ENCODE measurements around the gene THSD7A. TPM values are rescaled to one million over a fixed set of nuclear protein-coding genes. Genes with fewer than 3 reads are reported as not detected.

THSD7A gene
- total RNA-seq, 1 donor from 2014 or later = 3.5 TPM

DNA sequence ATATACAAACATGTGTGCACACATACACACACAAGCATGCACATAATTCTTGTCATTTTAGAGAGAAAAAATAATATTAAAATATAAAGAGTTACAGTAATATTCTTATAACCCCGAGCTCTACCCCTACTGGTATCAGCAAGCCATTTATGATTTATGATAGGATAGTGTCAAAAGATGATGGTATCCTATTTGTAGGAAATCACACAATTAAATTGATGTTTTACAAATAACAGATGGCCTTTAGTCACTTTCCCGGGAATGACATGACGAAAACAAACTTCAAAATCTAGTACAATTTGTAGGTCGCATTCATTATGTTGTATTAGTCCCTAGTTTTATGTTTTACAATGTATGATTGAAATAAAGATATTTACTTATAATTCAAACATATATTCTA is 36.8 kb downstream of the THSD7A start:
- Histone ChIP-seq H2AFZ (ENCODE audit: low read depth, low read length) (no peak overlapping the region), H3K4me1 (ENCODE audit: insufficient read depth, low read length) (no peaks in the 10 kb centered on the region), H3K4me2 (ENCODE audit: low read length) (no peak overlapping the region), H3K9ac (ENCODE audit: low read length) (no peak overlapping the region), H3K27me3 (ENCODE audit: insufficient read depth, low read length) (no peaks in the 10 kb centered on the region), H4K20me1 (ENCODE audit: insufficient read depth, low read length) (no peaks in the 10 kb centered on the region), H3K36me3 (ENCODE audit: insufficient read depth, low read length) (no peaks in the 10 kb centered on the region), H3K79me2 (ENCODE audit: insufficient read depth, low read length) (no peaks in the 10 kb centered on the region), H3K27ac (ENCODE audit: low read depth, low read length) (no peak overlapping the region), H3K9me3 (ENCODE audit: insufficient read depth, low read depth, low read length) (no peaks in the 10 kb centered on the region), H3K4me3 (ENCODE audit: insufficient read depth, low read depth, low read length) (no peak overlapping the region)
- TF ChIP-seq EZH2 (IDR thresholded peaks at IDR 0.05; ENCODE audit: insufficient read depth, low read length) (no peak), CTCF (IDR thresholded peaks at IDR 0.05; ENCODE audit: insufficient read depth, low read depth, low read length) (no peak)
- Mint-ChIP-seq H3K36me3 (ENCODE audit: low read depth, unreplicated experiment) (no peaks in the 10 kb centered on the region), H3K27me3 (ENCODE audit: low read depth, unreplicated experiment) (no peaks in the 10 kb centered on the region), H3K4me1 (ENCODE audit: low read depth, unreplicated experiment) (no peaks in the 10 kb centered on the region), H3K9me3 (ENCODE audit: unreplicated experiment) (no peaks in the 10 kb centered on the region), H3K27ac (ENCODE audit: unreplicated experiment) (no peak overlapping the region), H3K4me3 (ENCODE audit: unreplicated experiment) (no peak overlapping the region)
- FAIRE-seq (no peak), DNase-seq (ENCODE audit: low read depth) (no peak)

DNA sequence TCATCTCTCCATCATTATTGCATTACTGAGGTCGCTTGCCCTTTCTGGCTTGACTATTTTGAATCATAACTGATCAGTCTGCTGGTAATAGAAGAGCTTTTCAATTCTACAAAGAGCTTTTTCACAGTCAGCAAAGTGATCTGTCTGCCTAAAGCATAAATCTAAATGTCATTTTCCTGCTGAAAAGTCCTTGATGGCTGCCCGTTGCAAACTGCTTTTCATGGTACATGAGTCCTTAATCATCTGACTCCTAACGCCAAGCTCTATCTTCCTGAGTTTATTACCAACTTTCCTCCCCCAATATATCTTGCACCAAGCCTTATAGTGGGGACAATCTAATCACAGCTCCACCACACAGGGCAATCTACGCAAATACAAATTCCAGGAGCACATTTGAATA is 39.8 kb downstream of the THSD7A start:
- TF ChIP-seq CTCF (IDR thresholded peaks at IDR 0.05; ENCODE audit: insufficient read depth, low read depth, low read length) (no peak), EZH2 (IDR thresholded peaks at IDR 0.05; ENCODE audit: insufficient read depth, low read length) (no peak)
- H3K79me2 ChIP-seq (ENCODE audit: insufficient read depth, low read length) = no peaks in the 10 kb centered on the region

DNA sequence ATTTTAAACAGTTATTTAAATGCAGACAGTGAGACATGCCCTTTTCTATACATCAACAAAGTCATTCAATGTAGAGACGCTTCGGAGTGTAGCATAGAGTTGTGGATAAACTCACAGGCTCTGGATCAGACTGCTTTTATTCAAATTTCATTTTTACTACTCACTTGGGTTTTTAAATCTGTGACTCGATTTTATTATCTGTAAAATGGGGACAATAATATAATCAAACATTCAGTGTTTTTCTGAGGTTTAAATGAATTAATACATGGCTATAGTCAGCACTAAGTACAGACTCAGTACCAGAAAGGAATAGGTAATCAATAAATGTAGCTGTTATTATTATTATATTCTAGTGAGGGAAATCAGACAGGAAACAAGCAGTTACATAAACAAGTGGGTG is 43.4 kb downstream of the THSD7A start:
- no peak overlapping the region for H3K4me3 Mint-ChIP-seq (ENCODE audit: unreplicated experiment)
- H3K36me3 Mint-ChIP-seq (ENCODE audit: low read depth, unreplicated experiment) = no peaks in the 10 kb centered on the region
- no peaks in the 10 kb centered on the region for H3K9me3 Mint-ChIP-seq (ENCODE audit: unreplicated experiment)
- DNase-seq (ENCODE audit: low read depth) (no peak), FAIRE-seq (no peak)
- Histone ChIP-seq H4K20me1 (ENCODE audit: insufficient read depth, low read length) (no peaks in the 10 kb centered on the region), H3K27me3 (ENCODE audit: insufficient read depth, low read length) (no peaks in the 10 kb centered on the region), H3K4me3 (ENCODE audit: insufficient read depth, low read depth, low read length) (no peak overlapping the region), H3K79me2 (ENCODE audit: insufficient read depth, low read length) (no peaks in the 10 kb centered on the region), H3K36me3 (ENCODE audit: insufficient read depth, low read length) (no peaks in the 10 kb centered on the region), H3K4me2 (ENCODE audit: low read length) (no peak overlapping the region), H3K9me3 (ENCODE audit: insufficient read depth, low read depth, low read length) (no peaks in the 10 kb centered on the region), H3K27ac (ENCODE audit: low read depth, low read length) (no peak overlapping the region), H3K4me1 (ENCODE audit: insufficient read depth, low read length) (peaks cover 15% of the 10 kb centered on the region), H3K9ac (ENCODE audit: low read length) (no peak overlapping the region), H2AFZ (ENCODE audit: low read depth, low read length) (no peak overlapping the region)
- no peak overlapping the region for H3K27ac Mint-ChIP-seq (ENCODE audit: unreplicated experiment)
- peaks cover 5% of the 10 kb centered on the region for H3K4me1 Mint-ChIP-seq (ENCODE audit: low read depth, unreplicated experiment)
- no peak for TF ChIP-seq EZH2 (IDR thresholded peaks at IDR 0.05; ENCODE audit: insufficient read depth, low read length)
- TF ChIP-seq CTCF (IDR thresholded peaks at IDR 0.05; ENCODE audit: insufficient read depth, low read depth, low read length) = no peak
- H3K27me3 Mint-ChIP-seq (ENCODE audit: low read depth, unreplicated experiment) = no peaks in the 10 kb centered on the region

More for the DNA sequence above, 39.8 kb downstream of the THSD7A start:
- Histone ChIP-seq H4K20me1 (ENCODE audit: insufficient read depth, low read length) (no peaks in the 10 kb centered on the region), H3K27me3 (ENCODE audit: insufficient read depth, low read length) (no peaks in the 10 kb centered on the region), H3K27ac (ENCODE audit: low read depth, low read length) (no peak overlapping the region), H3K4me1 (ENCODE audit: insufficient read depth, low read length) (no peaks in the 10 kb centered on the region), H3K4me2 (ENCODE audit: low read length) (no peak overlapping the region), H3K9ac (ENCODE audit: low read length) (no peak overlapping the region), H2AFZ (ENCODE audit: low read depth, low read length) (no peak overlapping the region), H3K36me3 (ENCODE audit: insufficient read depth, low read length) (no peaks in the 10 kb centered on the region), H3K9me3 (ENCODE audit: insufficient read depth, low read depth, low read length) (no peaks in the 10 kb centered on the region), H3K4me3 (ENCODE audit: insufficient read depth, low read depth, low read length) (no peak overlapping the region)
- Mint-ChIP-seq H3K4me3 (ENCODE audit: unreplicated experiment) (no peak overlapping the region), H3K4me1 (ENCODE audit: low read depth, unreplicated experiment) (no peaks in the 10 kb centered on the region), H3K27ac (ENCODE audit: unreplicated experiment) (no peak overlapping the region), H3K36me3 (ENCODE audit: low read depth, unreplicated experiment) (no peaks in the 10 kb centered on the region), H3K9me3 (ENCODE audit: unreplicated experiment) (no peaks in the 10 kb centered on the region), H3K27me3 (ENCODE audit: low read depth, unreplicated experiment) (no peaks in the 10 kb centered on the region)
- DNase-seq (ENCODE audit: low read depth) (no peak), FAIRE-seq (no peak)
